HepG2 (cell line): ENCODE measurements around the gene PPP1R27. TPM values are rescaled to one million over a fixed set of nuclear protein-coding genes. Genes with fewer than 3 reads are reported as not detected.

Experiments
- KDM5B ChIP-seq: sonication (generic); formaldehyde crosslinking; IDR thresholded peaks from 2 replicates; pipeline ENCODE4 v1.4.0; 2020; ENCODE audit warnings: missing genetic modification reagents, mild to moderate bottlenecking, borderline replicate concordance
- MLX ChIP-seq: IDR thresholded peaks from 2 replicates; pipeline ENCODE4 v1.6.1; 2016
- SKI ChIP-seq: fragments of 450-650 bp; IDR thresholded peaks from one replicate; pipeline ENCODE4 v1.6.1; 2018; ENCODE audit warnings: mild to moderate bottlenecking; ENCODE audit not compliant: partially characterized antibody
- ZNF7 ChIP-seq: IDR thresholded peaks from 2 replicates; pipeline ENCODE4 v1.6.1; 2016; ENCODE audit warnings: missing biosample characterization, missing genetic modification reagents
- ZSCAN30 ChIP-seq: sonication (generic); formaldehyde crosslinking; IDR thresholded peaks from 2 replicates; pipeline ENCODE4 v1.5.0; 2020; ENCODE audit warnings: mild to moderate bottlenecking, missing genetic modification reagents
- polyA plus RNA-seq, 8 experiments: library from polyadenylated mRNA; depleted of rRNA in 3 of 8; stranded (reverse) in 7 of 8; unstranded in 1 of 8; fragments of >200 nt; fragmentation: Illumina TruSeq in 4 of 8; extraction: Trizol in 4 of 8; gene quantifications; 2 replicates each; pipeline versions ENCODE4 v1.2.1 to v1.2.3, GENCODE V29; 2011 to 2016; ENCODE audit warnings: low read depth in 4 of 8, missing spikeins in 1 of 8, mixed read lengths in 1 of 8; ENCODE audit not compliant: insufficient read depth in 1 of 8
- total RNA-seq, 5 experiments: library from RNA; depleted of rRNA; stranded (reverse); fragments of >200 nt; fragmentation: Illumina TruSeq; extraction: Trizol; gene quantifications; 2 replicates each; pipeline ENCODE4 v1.2.3, GENCODE V29; 2016; ENCODE audit warnings: low read depth in 1 of 5
- TF ChIP-seq, protein P1 (sequence below): sonication (generic); formaldehyde crosslinking; IDR thresholded peaks from 2 replicates; pipeline ENCODE4 v1.5.1; 2020; ENCODE audit warnings: mild to moderate bottlenecking, missing genetic modification reagents, moderate library complexity
- TF ChIP-seq, protein P2 (sequence below): IDR thresholded peaks from 2 replicates; pipeline ENCODE4 v1.6.1; 2016; ENCODE audit warnings: low read depth, borderline replicate concordance

PPP1R27 gene
- total and polyA plus RNA-seq, 2 of the 13 experiments (the other 11 are each of a cell fraction or from before 2014, with no cell fraction given): 0.17 to 1.00 TPM

DNA sequence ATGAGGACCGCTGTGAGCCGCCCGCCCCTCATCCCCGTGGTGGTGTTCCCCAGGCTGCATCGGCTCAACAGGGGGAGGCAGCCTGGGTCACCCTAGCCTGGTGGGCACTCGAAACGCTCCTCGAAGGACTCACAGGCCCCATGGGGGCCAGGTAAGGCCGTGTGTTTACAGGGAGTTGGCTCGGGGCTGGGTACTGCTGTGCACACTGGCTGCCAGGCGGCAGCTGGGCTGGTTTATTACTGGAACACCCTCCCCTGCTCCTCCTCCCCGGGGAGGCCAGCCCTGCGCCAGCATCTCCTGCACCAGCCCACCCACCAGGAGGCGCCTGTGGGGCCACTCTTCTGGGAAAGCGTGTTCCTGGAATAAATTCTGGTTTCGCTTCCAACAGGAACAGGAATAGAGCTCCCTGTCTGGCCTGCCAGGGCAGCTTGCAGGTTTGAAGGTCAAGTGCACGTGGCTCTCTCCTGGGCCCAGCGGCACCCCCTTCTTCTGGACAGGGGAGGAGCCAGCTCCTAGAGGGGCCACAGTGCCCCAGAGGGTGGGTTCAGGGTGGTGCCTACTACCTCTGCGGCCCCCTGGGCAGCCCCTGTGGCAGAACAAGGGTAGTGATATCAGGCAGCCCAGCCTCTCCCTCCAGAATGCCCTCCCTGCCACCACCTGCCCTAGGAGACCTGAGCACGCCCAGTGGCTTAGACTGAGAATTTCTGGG, 13.1 kb downstream of the PPP1R27 start (continued):
- TF ChIP-seq, protein P1, sequence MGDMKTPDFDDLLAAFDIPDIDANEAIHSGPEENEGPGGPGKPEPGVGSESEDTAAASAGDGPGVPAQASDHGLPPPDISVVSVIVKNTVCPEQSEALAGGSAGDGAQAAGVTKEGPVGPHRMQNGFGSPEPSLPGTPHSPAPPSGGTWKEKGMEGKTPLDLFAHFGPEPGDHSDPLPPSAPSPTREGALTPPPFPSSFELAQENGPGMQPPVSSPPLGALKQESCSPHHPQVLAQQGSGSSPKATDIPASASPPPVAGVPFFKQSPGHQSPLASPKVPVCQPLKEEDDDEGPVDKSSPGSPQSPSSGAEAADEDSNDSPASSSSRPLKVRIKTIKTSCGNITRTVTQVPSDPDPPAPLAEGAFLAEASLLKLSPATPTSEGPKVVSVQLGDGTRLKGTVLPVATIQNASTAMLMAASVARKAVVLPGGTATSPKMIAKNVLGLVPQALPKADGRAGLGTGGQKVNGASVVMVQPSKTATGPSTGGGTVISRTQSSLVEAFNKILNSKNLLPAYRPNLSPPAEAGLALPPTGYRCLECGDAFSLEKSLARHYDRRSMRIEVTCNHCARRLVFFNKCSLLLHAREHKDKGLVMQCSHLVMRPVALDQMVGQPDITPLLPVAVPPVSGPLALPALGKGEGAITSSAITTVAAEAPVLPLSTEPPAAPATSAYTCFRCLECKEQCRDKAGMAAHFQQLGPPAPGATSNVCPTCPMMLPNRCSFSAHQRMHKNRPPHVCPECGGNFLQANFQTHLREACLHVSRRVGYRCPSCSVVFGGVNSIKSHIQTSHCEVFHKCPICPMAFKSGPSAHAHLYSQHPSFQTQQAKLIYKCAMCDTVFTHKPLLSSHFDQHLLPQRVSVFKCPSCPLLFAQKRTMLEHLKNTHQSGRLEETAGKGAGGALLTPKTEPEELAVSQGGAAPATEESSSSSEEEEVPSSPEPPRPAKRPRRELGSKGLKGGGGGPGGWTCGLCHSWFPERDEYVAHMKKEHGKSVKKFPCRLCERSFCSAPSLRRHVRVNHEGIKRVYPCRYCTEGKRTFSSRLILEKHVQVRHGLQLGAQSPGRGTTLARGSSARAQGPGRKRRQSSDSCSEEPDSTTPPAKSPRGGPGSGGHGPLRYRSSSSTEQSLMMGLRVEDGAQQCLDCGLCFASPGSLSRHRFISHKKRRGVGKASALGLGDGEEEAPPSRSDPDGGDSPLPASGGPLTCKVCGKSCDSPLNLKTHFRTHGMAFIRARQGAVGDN (CRISPR knock-in tag): peak; percentile 85
- TF ChIP-seq ZSCAN30 (CRISPR knock-in tag): no peak
- no peak for TF ChIP-seq ZNF7 (CRISPR knock-in tag)
- TF ChIP-seq KDM5B: peak; percentile 69; the same call in 1 of the 2 replicates
- TF ChIP-seq, protein P2, sequence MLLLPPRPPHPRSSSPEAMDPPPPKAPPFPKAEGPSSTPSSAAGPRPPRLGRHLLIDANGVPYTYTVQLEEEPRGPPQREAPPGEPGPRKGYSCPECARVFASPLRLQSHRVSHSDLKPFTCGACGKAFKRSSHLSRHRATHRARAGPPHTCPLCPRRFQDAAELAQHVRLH (CRISPR knock-in tag): peak; percentile 64; the same call in 1 of the 2 replicates
- TF ChIP-seq SKI: peak; percentile 85
- TF ChIP-seq MLX: 0 out of 2 replicates have a peak, but pooled peaks have one; percentile 39
- TF ChIP-seq, all 625 proteins: peak for 178
